OCI-LY7 (cell line): ENCODE measurements around the gene GALR1. TPM values are rescaled to one million over a fixed set of nuclear protein-coding genes. Genes with fewer than 3 reads are reported as not detected.

Experiments used
- BruUV-seq: library from RNA; stranded (reverse); fragments of 400-500 nt; replicated peaks from 2 replicates; lab custom pipeline; 2021; lab: Mats Ljungman, UMichigan
- CTCF ChIA-PET: fragments of 300-600 bp; sonication (Branson Sonifier 250); formaldehyde crosslinking; loops from one replicate; lab custom pipeline; 2022; ENCODE audit warnings: antibody characterized with exemption; ENCODE audit not compliant: unreplicated experiment; lab: Charles Lee
- POLR2A ChIA-PET: fragments of 300-600 bp; sonication (Branson Sonifier 250); formaldehyde crosslinking; loops from one replicate; lab custom pipeline; 2022; ENCODE audit warnings: antibody characterized with exemption; lab: Charles Lee
- DNase-seq: peaks from one replicate; pipeline ENCODE4 v3.0.0-alpha.2; 2015; ENCODE audit warnings: low spot score
- H2AFZ ChIP-seq: fragments of 200-600 bp; sonication (generic), shearing (Covaris generic); 2 replicates; pipeline ENCODE4 v1.6.1; 2014; ENCODE audit warnings: mild to moderate bottlenecking, antibody characterized with exemption, low read length, moderate library complexity
- H3K27ac ChIP-seq: fragments of 200-600 bp; sonication (generic); 2 replicates; pipeline ENCODE4 v1.5.1; 2014; ENCODE audit warnings: mixed run types, low read depth, mild to moderate bottlenecking, moderate library complexity, low read length, inconsistent platforms; ENCODE audit not compliant: poor library complexity, severe bottlenecking
- H3K36me3 ChIP-seq: fragments of 200-600 bp; sonication (generic); 2 replicates; pipeline ENCODE4 v1.6.1; 2014; ENCODE audit warnings: mild to moderate bottlenecking, antibody characterized with exemption, low read length, moderate library complexity, mixed read lengths; ENCODE audit not compliant: insufficient read depth
- H3K4me1 ChIP-seq: fragments of 200-600 bp; sonication (generic); 2 replicates; pipeline ENCODE4 v1.5.1; 2014; ENCODE audit warnings: mild to moderate bottlenecking, low read length; ENCODE audit not compliant: insufficient read depth, poor library complexity, severe bottlenecking
- H3K4me2 ChIP-seq: fragments of 200-600 bp; sonication (generic); 2 replicates; pipeline ENCODE4 v1.6.1; 2014; ENCODE audit warnings: mild to moderate bottlenecking, low read length
- H3K4me3 ChIP-seq: fragments of 200-600 bp; sonication (generic); 2 replicates; pipeline ENCODE4 v1.5.1; 2014; ENCODE audit warnings: mild to moderate bottlenecking, low read depth, low read length; ENCODE audit not compliant: poor library complexity, severe bottlenecking
- H3K79me2 ChIP-seq: fragments of 200-600 bp; sonication (generic); 2 replicates; pipeline ENCODE4 v1.6.1; 2016; ENCODE audit warnings: low read depth, mild to moderate bottlenecking, low read length, moderate library complexity, mixed read lengths; ENCODE audit not compliant: insufficient read depth
- H3K9me2 ChIP-seq: fragments of 200-600 bp; sonication (generic); 2 replicates; pipeline ENCODE4 v1.6.1; 2016; ENCODE audit warnings: mild to moderate bottlenecking, low read length, mixed read lengths; ENCODE audit not compliant: insufficient read depth
- H3K9me3 ChIP-seq: fragments of 200-600 bp; sonication (generic); 2 replicates; pipeline ENCODE4 v1.6.1; 2014; ENCODE audit warnings: mild to moderate bottlenecking, mixed run types, low read length, mixed read lengths
- H4K20me1 ChIP-seq: fragments of 200-600 bp; sonication (generic); 2 replicates; pipeline ENCODE4 v1.6.1; 2014; ENCODE audit warnings: mild to moderate bottlenecking, antibody characterized with exemption, low read length, moderate library complexity, mixed read lengths; ENCODE audit not compliant: insufficient read depth
- CTCF ChIP-seq: fragments of 200-600 bp; sonication (generic); conservative IDR thresholded peaks from 2 replicates; pipeline ENCODE4 v1.5.1; 2014; ENCODE audit warnings: mild to moderate bottlenecking, antibody characterized with exemption, low read length, moderate library complexity, mixed read lengths
- EZH2phosphoT487 ChIP-seq: fragments of 200-600 bp; sonication (generic); IDR thresholded peaks from 2 replicates; pipeline ENCODE4 v1.6.1; 2018; ENCODE audit warnings: low read depth, borderline replicate concordance, mild to moderate bottlenecking, mixed run types, antibody characterized with exemption, low read length, moderate library complexity, mixed read lengths
- intact Hi-C: fragments of 100-400 bp; cut with micrococcal nuclease; formaldehyde crosslinking; loops from one replicate; pipeline ENCODE4 v1.10.0; 2022; ENCODE audit not compliant: unreplicated experiment
- total RNA-seq, 2 experiments: library from RNA; depleted of rRNA in 1 of 2; stranded (reverse); fragments of >200 nt in 1 of 2; shearing (Covaris generic) in 1 of 2; gene quantifications; 2 replicates each; pipeline ENCODE4 v1.2.3, GENCODE V29; 2014 to 2022

Gene GALR1
- total RNA-seq, 2 experiments from 2014 or later, result not detected

- no peaks in the 10 kb centered on the region for H3K9me2 ChIP-seq
- intact Hi-C loops, result no loop called here
- H3K27ac ChIP-seq, result no peak overlapping the region
- POLR2A ChIA-PET, result no interaction called here
- no peak overlapping the region for H2AFZ ChIP-seq
- CTCF ChIA-PET, result interaction anchor here (0.5 kb wide), 1 partner anchor 11 kb away, joined by 3 read pairs; no protein-coding TSS in a partner anchor
- DNase-seq, result no peak
- no peaks in the 10 kb centered on the region for H3K79me2 ChIP-seq
- TF ChIP-seq CTCF (no peak), EZH2phosphoT487 (no peak)
- H3K36me3 ChIP-seq, result no peaks in the 10 kb centered on the region
- no peak overlapping the region for H3K4me3 ChIP-seq
- no peaks in the 10 kb centered on the region for H3K4me1 ChIP-seq
- H3K9me3 ChIP-seq, result no peaks in the 10 kb centered on the region
- H3K4me2 ChIP-seq, result no peak overlapping the region
- H4K20me1 ChIP-seq, result no peaks in the 10 kb centered on the region
- BruUV-seq, result no TSS peak
These were observed 2.0 kb downstream of the GALR1 start for GRCh38 chr18:77251730-77252050.

- Histone ChIP-seq H3K79me2 (no peaks in the 10 kb centered on the region), H3K4me1 (no peaks in the 10 kb centered on the region), H2AFZ (no peak overlapping the region), H3K27ac (no peak overlapping the region), H3K4me2 (no peak overlapping the region), H3K9me3 (no peaks in the 10 kb centered on the region), H4K20me1 (no peaks in the 10 kb centered on the region), H3K9me2 (no peaks in the 10 kb centered on the region), H3K4me3 (no peak overlapping the region), H3K36me3 (no peaks in the 10 kb centered on the region)
- CTCF ChIA-PET, result no interaction called here
- intact Hi-C loops, result no loop called here
- DNase-seq, result no peak
- TF ChIP-seq EZH2phosphoT487, result no peak
- TF ChIP-seq CTCF, result no peak
- BruUV-seq, result no TSS peak
- POLR2A ChIA-PET, result no interaction called here
These were observed 5.2 kb downstream of the GALR1 start for GRCh38 chr18:77254711-77255405.

GRCh38 chr18:77255426-77256105, 5.9 kb downstream of the GALR1 start:
- BruUV-seq, result no TSS peak
- CTCF ChIA-PET, result no interaction called here

More at GRCh38 chr18:77255426-77256105, 5.9 kb downstream of the GALR1 start:
- Histone ChIP-seq H3K4me2 (no peak overlapping the region), H2AFZ (no peak overlapping the region), H3K9me3 (no peaks in the 10 kb centered on the region), H4K20me1 (no peaks in the 10 kb centered on the region), H3K4me1 (no peaks in the 10 kb centered on the region), H3K79me2 (no peaks in the 10 kb centered on the region), H3K4me3 (no peak overlapping the region), H3K36me3 (no peaks in the 10 kb centered on the region), H3K27ac (no peak overlapping the region), H3K9me2 (no peaks in the 10 kb centered on the region)
- TF ChIP-seq EZH2phosphoT487 (no peak), CTCF (no peak)
- DNase-seq, result no peak
- intact Hi-C loops, result no loop called here
- POLR2A ChIA-PET, result no interaction called here
